Measurements from ENCODE around the gene BRSK2. TPM values are rescaled to one million over a fixed set of nuclear protein-coding genes. Genes with fewer than 3 reads are reported as not detected.
A peak's percentile ranks its signal among the peaks of the same experiment; 100 is the strongest.
"Not testable (repeated sequence)": the region's sequence is repeated elsewhere in the genome, so short reads cannot be mapped to it uniquely, and the experiment has no call there.

BRSK2 gene
- total RNA-seq, 2 donors from 2014 or later: 0.81 to 1.0 TPM

DNA sequence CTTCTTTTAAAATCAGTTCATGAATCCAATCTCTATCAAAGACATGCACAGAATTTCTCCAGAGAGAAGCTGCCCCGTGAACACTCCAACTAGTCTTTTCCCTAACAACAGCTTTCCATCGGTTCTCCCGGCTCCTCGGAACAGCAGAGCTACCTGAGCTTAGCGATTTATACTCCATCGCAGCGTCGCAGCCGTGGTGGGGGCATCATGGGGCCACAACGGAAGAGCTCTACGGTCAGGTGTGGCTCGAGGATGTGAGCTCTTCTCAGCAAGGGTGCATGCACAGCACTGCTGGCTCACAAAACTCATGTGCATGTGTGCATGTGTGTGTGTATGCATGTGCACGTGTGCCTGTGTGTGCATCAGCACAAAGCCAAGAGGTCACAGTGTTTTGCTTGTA lies 108.5 kb downstream of the BRSK2 start:
- intact Hi-C loops (cut with DNase I): no loop called here

DNA sequence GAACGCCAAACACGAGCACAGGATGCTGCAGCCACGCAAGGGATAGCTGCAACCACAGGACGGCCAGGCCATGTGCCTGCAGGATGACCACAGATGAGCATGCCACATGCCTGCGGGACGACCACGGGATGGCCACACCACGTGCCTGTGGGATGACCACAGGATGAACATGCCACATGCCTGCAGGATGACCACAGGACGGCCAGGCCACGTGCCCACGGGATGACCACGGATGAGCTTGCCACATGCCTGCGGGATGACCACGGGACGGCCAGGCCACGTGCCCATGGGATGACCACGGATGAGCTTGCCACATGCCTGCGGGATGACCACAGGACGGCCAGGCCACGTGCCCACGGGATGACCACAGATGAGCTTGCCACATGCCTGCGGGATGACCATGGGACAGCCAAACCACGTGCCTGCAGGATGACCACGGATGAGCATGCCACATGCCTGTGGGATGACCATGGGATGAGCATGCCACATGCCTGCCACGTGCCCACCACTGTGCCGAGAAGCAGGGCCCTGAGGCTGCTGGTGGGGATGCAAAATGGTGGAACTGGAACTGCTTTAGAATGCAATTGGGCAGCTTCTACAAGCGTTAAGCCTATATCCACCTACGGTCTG lies 109.6 kb downstream of the BRSK2 start:
- peak; percentile 40 for DNase-seq (ENCODE audit: low spot score)
- intact Hi-C loops (cut with DNase I): no loop called here

More for the DNA sequence above, 108.5 kb downstream of the BRSK2 start:
- peak; percentile 62 for DNase-seq (ENCODE audit: low spot score)

DNA sequence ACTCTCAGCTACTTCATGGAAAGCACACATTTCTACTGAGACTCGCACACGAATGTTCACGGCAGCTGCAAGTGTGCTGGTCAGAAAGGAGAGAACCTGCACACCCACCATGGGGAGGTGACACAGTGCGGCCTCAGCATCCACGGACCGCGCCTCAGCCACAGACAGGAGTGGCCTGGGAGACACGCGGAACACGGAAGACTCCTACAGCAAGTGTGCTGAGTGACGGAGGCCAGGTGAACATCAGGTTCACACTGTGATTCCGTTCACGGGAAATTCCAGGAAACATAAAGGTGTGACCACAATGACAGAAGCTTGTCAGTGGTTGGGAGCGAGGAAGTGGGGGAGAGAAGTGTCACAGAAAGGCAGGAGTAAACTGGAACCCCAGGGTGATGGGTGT lies 110.2 kb downstream of the BRSK2 start:
- intact Hi-C loops (cut with DNase I): no loop called here
- peak; percentile 38 for DNase-seq (ENCODE audit: low spot score)

DNA sequence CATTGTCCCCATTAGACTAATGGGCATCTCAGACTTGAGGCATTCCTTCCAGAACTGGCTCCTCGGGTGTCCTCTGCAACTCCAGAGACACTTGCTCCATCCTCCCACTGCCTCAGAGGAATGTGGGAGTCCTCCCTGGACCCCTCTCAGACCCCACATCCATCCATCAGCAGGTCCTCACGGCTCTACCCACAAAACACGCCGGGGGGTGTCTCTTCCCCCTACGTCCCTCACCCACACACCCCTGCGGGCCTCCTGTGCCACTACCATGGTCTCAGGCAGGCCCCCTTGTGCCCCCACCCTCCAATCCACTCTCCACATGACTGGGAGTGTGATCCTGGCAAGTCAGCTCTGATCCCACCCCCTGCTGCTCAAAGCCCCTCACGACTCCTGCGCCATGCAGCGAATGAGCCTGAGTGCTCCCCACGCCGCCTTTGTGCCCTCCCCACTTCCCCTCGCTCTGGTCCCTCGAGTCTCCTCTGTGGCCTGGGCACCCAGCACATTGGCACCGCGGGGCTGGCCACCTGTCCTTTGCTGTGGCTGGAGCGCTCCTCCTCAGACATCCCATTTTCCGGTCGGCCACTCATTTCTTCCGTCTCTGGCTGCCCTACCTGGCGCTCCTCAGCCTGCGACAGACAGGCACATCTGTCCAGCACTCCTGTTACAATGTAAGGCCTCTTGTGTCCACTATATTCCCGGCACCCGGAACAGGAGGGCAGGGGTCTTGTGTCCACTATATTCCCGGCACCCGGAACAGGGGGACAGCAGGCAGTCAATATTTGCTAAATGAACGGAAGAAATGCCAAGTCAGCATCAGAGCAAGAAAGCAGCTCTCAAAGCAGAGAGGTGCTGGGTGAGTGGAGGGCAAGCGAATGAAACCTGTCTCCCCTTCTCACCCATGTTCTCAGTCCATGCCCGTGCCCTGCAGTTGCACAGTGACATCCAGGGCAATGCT lies 111.0 kb downstream of the BRSK2 start:
- peak; percentile 74 for DNase-seq (ENCODE audit: low spot score)
- intact Hi-C loops (cut with DNase I): no loop called here

DNA sequence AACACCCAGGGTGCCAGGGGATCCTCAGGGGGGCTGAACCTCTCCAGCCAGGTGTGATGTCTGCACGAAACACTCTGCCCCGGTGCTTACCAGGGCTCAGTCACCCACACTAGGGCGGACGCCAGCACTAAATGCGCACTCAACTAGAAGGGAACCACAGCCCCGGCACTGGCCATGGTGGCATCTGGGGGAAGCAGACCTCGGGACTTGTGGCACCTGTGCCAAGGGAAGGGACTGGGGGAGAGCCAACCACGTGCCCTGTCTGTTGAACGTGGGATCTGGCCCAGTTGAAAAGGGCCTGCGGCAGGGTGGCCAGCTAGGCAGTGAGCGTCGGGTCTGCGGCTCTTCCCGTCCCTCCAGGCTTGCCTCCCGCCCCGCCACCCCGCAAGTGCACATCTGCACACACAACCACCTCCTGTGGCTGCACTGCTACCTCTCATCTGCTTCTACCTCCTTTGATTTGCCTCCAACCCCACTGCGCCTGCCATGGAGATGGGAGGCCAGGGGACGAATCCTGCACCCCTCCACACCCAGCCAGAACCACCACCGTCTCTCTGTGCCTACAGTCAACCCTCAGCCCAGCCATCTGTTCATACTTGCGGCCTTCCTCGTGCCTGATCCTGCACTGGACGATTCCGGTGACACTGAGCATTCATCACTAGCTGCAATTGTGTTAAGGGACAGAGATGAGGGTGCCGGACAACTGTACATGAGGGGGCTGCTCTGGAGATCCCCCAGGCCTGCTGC lies 111.9 kb downstream of the BRSK2 start:
- intact Hi-C loops (cut with DNase I): no loop called here
- no peak for DNase-seq (ENCODE audit: low spot score)

DNA sequence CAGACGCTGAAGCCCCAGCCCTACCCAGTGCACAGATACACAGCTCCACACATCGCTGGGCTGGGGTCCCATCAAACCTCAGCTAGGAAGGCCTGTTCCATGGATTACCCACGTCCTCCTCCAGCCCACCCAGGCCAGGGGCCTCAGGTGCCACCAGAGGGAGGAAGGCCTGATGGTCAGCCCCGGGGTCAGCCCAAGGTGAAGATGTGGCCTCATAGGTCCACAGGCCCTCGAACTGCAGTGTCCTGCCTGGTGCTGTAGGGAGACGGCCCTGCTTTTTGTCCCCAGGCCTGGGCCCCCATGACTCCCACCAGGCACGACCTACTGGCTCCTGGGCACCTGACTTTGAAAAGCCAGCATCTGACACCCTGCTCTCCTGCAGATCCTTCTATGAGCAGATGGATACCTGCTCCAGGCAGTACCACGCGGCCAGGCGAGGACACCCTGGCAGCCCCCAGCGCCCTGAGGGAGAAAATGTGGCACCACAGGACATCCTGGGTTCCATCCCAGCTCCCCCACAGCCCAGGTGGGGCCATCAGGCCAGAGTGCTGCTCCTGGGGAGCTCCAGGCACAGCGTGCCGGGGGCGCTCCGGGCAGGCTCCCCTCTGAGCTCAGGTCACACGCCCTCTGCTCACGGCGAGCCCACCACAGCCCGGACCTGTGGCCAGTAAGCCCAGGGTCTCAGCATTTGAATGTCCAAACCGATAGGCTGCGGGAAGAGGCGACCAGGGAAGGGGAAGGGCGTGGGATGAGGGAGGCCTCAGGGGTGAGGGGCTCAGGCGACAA lies 112.6 kb downstream of the BRSK2 start:
- no peak for DNase-seq (ENCODE audit: low spot score)
- intact Hi-C loops (cut with DNase I): no loop called here

DNA sequence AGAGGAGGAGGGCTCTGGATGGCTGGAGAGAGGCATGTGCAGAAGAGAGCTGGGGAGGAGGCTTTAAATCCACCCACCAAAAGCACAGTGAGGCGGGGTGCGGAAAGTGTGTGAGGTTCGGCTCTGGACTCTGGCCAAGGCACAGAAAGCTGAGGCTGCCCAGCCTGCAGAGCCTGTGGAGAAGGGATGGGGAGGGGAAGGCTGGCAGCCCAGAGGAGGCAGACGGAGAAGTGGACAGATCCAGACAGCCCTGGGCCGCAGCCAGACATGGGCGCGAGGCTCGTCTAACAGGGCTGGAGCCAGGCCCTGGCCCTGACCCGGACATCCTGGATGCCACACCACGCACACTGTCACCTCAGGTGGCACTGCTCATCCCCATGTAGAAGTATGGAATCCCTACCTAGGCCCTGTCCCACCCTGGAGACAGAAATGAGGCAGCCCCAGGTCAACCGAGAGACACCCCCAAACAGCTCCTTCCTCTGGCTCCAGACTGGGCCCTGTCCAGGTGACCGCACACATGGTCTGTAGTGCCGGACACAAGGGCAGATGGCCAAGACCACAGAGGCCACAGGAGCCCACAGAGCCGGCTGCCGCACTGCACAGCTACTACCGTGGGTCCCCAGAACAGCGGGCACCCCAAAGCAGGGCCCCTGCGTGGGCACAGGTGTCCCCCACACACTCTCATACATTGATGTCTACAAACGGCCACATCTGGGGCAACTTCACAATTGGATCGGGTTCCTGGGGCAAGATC lies 113.4 kb downstream of the BRSK2 start:
- no peak for DNase-seq (ENCODE audit: low spot score)

DNA sequence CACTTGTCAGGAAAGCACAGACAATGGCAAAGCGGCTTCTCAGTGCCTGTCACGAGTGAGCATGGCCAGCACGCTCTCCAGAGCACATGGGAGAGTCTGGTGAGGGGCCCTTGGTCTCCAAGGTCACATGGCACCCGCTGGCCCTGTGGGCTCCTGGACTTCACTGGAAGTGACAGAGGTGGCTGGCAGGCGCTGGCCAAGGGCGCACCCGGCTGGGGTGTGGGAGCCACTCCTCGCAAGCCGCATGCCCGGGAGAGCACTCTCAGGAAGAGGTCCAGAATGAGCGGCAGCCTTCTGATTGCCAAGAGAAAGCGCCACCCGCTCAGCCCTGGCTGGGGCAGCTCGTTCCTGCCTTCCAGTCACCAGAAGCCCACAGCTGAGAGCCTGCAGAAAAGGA lies 114.0 kb downstream of the BRSK2 start:
- intact Hi-C loops (cut with DNase I): no loop called here
- no peak for DNase-seq (ENCODE audit: low spot score)

More for the DNA sequence above, 113.4 kb downstream of the BRSK2 start:
- intact Hi-C loops (cut with DNase I): no loop called here

DNA sequence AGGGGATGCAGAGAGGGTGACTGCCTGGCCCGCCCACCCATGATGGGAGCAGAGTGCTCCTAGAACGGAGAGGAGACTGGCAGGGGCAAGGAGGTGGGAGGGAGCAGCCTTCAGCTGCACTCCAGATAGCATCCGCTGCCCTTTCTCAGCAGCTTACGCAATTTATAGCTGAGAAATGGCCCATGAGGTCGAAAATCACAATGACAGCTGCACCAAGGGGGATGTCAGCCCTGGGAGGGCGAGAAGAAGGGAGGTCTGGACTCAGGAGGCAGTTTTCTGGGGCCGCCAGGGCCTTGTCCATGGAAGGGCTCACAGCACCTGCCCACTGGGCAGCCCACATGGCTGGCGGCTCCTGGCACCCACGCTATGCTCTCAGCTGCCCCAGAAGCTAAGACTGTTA lies 114.4 kb downstream of the BRSK2 start:
- DNase-seq (ENCODE audit: low spot score): no peak
- intact Hi-C loops (cut with DNase I): no loop called here

DNA sequence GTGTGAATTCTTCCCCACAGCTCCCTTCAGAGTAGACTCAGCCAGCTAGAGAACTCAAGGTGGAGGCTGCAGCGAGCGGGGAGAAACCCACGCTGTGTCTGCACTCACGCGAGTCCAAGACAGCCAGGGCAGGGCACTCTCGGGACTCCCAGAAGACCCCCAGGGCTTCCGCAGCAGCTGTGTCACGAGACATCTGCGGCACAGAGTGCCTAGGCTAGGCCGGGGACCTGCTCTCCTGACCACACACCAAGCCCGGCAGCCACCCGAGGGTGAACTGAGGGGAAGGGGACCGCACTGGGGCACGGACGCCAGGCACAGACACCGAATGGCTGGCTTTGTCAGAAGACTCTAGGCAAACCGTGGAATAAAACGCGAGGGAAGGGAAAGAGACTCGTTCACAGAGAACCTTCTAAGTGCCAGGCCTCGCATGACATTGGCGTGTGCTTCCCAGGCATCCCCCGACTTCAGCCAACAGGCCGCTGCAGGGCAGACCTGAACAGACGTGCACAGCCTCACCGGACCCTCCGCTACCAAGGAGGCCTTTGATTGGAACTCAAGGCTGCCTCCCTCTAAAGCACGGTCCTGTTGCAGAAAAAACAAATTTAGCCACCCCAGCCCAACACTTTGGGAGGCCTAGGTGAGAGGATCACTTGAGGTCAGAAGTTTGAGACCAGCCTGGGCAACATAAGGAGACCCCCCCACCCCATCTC lies 115.0 kb downstream of the BRSK2 start:
- DNase-seq (ENCODE audit: low spot score): no peak
- intact Hi-C loops (cut with DNase I): no loop called here

DNA sequence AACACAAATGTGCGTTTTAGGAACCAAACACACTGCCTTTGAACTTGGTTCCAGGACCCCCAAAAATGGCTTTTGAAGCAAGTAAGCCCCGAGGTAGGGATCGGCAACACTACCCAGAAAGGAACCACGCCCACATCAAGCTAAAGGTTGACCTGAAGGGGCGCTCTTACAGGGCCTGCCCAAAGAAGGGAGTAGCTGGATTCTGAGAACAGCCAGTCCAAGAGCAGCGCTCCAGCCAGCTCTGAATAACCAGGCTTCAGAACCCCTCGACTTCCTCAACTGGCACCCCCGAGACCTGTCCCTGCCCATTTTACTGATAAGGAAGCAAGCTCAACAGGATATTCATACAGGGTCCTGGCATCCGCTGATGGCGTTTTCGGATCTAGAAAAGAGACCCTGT lies 115.7 kb downstream of the BRSK2 start:
- intact Hi-C loops (cut with DNase I): no loop called here
- DNase-seq (ENCODE audit: low spot score): no peak

DNA sequence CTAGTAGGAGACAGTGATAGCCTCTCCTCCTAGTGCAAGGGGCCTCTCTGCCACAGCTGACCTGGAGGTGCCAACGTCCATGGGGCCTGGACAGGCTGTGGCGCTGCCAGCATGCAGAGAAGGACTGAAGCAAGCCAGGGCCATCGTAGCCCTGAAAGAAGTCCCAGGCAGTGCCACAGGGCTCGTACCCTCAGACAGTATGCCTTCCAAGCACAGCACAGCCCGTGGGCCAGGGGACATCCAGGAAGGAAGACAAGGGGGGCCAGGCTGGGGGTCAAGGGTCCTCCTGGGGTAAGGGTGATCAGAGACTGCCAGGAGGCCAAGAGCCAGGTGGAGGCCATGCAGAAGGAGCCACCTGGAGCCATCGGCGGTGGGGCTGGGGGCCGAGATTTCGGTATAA lies 117.2 kb downstream of the BRSK2 start:
- intact Hi-C loops (cut with DNase I): no loop called here

DNA sequence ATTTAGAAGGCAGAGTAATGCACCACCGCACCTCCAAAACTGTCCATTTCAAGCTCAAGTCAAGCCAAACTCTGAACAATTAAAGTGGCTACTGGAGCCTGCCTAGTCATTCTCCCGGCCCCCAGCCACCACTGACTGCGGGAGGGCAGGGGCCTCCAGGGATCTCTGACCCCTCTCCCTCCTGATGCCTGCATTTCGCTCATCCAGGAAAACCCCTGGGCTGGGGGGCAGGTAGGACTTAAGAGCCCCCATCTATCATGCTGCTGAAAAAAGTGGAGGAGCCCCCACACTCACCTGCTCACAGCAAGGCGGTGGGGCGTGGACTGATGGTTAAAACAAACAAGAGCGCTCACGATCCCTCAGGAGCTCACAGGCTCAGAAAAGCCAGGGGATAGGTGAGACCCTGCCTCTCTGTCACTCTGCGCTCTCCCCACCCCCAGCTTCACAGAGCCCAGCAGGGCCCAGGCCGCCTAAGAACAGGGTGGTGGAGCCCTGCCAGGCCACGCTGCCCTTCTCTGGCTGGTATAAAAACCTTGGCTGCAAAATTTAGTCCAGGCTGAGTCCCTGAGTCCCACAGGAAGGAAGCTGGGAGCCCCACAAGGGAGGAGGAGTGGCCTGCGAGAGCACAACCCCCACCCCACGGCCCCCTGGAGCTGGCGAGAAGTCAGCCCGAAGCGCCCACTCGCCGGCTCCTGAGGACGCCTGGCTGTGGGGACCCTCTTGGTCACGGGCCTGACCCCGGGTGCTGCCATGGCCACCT lies 117.8 kb downstream of the BRSK2 start:
- intact Hi-C loops (cut with DNase I): no loop called here
- no peak for DNase-seq (ENCODE audit: low spot score)

More for the DNA sequence above, 117.2 kb downstream of the BRSK2 start:
- no peak for DNase-seq (ENCODE audit: low spot score)

DNA sequence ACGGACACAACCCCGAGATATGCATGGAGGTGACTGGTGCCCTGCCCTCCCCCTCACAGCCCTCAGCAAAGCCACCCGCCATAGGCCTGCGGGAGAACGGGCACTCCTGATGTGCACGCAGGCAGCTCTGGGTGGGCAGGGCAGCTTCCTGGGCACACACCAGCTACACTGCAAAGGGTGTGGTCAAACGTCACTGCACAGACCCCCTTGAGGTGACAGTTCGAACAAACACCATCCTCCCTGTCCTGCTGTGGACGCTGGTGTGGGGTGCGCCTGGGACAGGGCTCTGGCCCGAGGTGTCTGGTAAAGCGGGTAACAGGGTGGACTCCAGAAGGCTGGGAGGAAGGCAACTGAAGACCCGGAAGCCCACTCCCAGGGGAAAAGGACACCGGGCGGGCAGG lies 118.8 kb downstream of the BRSK2 start:
- intact Hi-C loops (cut with DNase I): no loop called here
- no peak for DNase-seq (ENCODE audit: low spot score)

DNA sequence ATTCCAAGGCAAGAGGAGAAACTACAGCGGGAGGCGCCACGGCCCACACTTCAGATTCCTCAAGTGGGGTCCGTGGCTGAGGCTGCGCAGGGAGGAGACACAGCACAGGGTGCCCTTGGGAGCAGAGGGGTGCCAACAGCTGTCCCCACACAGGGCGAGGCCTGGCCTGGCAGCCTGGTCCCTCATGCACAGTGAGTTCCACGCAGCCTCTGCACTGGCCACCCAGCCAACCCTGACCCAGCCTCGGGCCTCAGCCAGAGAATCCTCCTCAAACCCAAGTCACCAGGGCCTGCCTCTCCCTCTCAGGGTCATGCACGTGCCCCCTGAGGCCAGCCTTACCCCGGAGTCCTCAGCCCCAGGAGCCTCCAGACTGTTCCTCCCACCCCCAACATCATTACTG lies 119.3 kb downstream of the BRSK2 start:
- no peak for DNase-seq (ENCODE audit: low spot score)
- intact Hi-C loops (cut with DNase I): no loop called here

DNA sequence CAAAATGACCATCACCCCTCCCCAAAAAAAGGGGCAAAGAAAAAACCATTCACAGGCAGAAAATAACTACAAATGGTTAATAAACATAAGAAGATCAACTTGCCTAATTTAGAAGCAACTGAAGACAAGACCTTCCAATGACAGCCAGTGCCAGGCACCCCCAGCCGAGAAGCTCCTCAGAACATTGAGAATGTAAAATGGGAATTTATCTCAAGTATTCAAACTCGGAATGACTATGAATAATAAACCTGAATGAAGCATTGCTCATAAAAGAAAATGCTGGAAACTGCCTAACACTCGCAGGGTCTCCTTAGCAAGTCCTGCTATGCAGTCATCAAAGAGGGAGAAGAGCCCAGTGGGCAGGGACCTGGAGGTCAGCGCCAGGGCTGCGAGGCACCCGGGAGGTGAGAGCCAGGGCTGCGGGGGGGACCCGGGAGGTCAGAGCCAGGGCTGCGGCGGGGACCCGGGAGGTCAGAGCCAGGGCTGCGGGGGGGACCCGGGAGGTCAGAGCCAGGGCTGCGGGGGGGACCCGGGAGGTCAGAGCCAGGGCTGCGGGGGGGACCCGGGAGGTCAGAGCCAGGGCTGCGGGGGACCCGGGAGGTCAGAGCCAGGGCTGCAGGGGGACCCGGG lies 120.0 kb downstream of the BRSK2 start:
- intact Hi-C loops (cut with DNase I): no loop called here

DNA sequence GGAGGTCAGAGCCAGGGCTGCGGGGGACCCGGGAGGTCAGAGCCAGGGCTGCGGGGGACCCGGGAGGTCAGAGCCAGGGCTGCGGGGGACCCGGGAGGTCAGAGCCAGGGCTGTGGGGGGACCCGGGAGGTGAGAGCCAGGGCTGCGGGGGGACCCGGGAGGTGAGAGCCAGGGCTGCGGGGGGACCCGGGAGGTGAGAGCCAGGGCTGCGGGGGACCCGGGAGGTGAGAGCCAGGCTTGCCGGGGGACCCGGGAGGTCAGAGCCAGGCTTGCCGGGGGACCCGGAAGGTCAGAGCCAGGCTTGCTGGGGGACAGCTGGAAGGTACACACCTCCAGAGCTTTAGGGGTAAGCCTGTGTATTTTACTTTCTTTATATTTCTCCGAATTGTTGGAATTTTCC lies 120.6 kb downstream of the BRSK2 start:
- DNase-seq (ENCODE audit: low spot score); intact Hi-C loops (cut with DNase I): not testable (repeated sequence)

More for the DNA sequence above, 120.0 kb downstream of the BRSK2 start:
- no peak for DNase-seq (ENCODE audit: low spot score)
